Stimulated activated memory B cell treated with anti-CD40 and anti-IgM and Interleukin-4, amounts not matched to agents 10 μg/mL and 1 μg/mL and 100 μg/mL, for 72 hours (primary cell): ENCODE results near the gene PLCL1.
"Not testable (repeated sequence)": the region's sequence is repeated elsewhere in the genome, so short reads cannot be mapped to it uniquely, and the experiment has no call there.

Experiments used
- ATAC-seq: fragments of 150-1000 bp; cut with Tn5 transposase; 2 replicates; pipeline ENCODE4 v1.10.0; 2021
- H3K27ac Mint-ChIP-seq: one replicate; pipeline ENCODE4 v1.8.0; 2022; ENCODE audit warnings: mild to moderate bottlenecking, mixed read lengths
- H3K27me3 Mint-ChIP-seq: one replicate; pipeline ENCODE4 v1.8.0; 2022; ENCODE audit warnings: mixed read lengths
- H3K36me3 Mint-ChIP-seq: one replicate; pipeline ENCODE4 v1.8.0; 2022; ENCODE audit warnings: mixed read lengths
- H3K4me1 Mint-ChIP-seq: one replicate; pipeline ENCODE4 v1.8.0; 2022; ENCODE audit warnings: mixed read lengths
- H3K4me3 Mint-ChIP-seq: one replicate; pipeline ENCODE4 v1.8.0; 2022; ENCODE audit warnings: mild to moderate bottlenecking, moderate library complexity, mixed read lengths
- H3K9me3 Mint-ChIP-seq: one replicate; pipeline ENCODE4 v1.8.0; 2022; ENCODE audit warnings: mixed read lengths

Gene PLCL1

DNA sequence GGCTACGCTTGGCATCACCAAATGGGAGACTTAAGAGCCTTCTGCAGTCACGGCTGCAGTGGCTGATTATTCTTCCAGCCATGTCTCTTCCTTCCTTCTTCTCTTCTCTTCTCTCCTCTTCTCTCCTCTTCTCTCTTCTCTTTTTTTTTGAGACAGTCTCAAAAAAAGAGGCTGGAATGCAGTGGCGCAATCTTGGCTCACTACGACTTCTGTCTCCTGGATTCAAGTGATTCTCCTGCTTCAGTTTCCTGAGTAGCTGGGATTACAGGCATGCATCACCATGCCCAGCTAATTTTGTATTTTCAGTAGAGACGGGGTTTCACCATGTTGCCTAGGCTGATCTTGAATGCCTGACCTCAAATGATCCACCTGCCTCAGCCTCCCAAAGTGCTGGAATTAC, 225.2 kb downstream of the PLCL1 start:
- H3K27me3 Mint-ChIP-seq, H3K36me3 Mint-ChIP-seq, ATAC-seq, H3K27ac Mint-ChIP-seq, H3K9me3 Mint-ChIP-seq, H3K4me3 Mint-ChIP-seq, H3K4me1 Mint-ChIP-seq: not testable (repeated sequence)

DNA sequence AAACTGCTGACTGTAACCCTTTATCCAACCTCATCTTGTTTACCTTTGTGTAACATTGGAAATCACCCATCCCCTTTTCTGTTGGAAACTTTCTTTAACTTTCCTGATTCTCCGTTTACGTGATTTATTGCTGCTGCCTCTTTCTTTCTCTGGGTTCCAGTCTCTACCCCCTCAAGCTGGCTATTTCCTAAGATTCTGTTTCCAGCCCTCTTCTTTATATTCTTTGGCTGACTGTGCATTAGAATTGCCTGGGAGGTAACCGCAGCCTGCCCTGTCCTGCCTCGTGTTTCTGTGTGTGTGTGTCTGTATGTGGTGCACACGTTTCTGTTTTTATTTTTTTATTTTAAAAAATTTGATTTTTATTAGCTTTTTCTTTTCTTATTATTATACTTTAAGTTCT, 229.2 kb downstream of the PLCL1 start:
- ATAC-seq: no peak
- Mint-ChIP-seq H3K9me3 (no peaks in the 10 kb centered on the region), H3K27me3 (no peaks in the 10 kb centered on the region), H3K4me1 (no peaks in the 10 kb centered on the region), H3K36me3 (no peaks in the 10 kb centered on the region), H3K4me3 (no peak overlapping the region), H3K27ac (no peak overlapping the region)

DNA sequence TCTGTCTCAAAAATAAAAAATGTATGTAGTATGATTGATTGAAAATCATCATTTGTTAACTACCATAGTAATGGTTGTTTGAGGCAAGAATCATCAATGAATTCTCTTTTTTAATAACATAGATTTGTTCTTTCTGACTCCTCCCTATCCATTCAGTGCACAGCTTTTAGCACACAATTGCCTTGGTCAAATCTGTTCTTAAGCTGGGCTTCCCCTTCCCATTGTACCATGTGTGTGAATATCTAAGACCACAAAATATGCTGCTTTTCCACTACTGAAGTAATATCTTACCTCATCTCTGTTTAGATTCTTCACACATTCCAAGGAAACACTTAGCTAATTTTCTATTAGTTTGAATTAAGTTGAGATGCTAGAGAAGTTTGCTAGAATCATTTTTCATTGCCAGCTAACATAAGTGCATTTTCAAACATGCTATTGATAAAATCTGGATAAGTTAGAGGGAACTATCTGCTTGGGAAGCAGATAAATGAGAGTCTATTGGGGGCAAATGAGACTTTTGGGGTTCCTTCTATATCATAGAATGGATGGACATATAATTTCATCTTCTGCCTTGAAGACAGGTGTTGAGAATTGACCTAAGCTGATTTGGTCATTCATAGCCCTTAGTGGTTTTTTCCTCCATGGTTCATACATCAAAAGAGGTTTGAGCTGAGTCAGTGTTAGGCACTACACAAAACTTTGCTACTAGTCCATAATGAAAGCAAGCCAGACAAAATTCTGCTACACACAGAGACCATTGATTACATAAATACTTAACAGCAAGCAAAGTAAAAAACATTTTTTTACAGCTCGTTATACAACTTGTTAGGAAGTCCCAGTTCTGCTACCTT, 231.9 kb downstream of the PLCL1 start:
- Mint-ChIP-seq H3K9me3 (peaks cover 5% of the 10 kb centered on the region), H3K27ac (no peak overlapping the region), H3K36me3 (no peaks in the 10 kb centered on the region), H3K4me1 (no peaks in the 10 kb centered on the region), H3K27me3 (no peaks in the 10 kb centered on the region), H3K4me3 (no peak overlapping the region)
- ATAC-seq: no peak

DNA sequence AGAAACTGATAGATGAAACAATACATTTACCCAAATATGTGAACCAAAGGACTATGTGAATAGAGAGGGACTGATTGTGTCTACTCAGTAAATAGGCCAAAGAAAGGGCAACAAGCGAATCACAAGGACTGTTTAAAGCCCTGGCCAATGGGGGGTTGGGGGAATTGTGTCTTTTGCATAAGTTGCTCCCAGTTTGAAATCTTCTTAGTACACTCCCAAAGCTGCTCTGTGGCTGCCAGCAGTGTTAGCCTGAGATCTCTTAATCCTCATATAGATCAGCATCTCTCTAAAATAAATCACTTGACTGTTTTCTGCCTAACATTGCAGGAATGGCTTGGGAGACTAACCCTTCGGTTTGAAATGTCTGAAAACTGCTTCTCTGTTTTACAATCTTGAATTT, 236.4 kb downstream of the PLCL1 start:
- Mint-ChIP-seq H3K36me3 (no peaks in the 10 kb centered on the region), H3K9me3 (peaks cover 5% of the 10 kb centered on the region), H3K4me1 (no peaks in the 10 kb centered on the region), H3K27ac (no peak overlapping the region), H3K27me3 (no peaks in the 10 kb centered on the region), H3K4me3 (no peak overlapping the region)
- no peak for ATAC-seq

DNA sequence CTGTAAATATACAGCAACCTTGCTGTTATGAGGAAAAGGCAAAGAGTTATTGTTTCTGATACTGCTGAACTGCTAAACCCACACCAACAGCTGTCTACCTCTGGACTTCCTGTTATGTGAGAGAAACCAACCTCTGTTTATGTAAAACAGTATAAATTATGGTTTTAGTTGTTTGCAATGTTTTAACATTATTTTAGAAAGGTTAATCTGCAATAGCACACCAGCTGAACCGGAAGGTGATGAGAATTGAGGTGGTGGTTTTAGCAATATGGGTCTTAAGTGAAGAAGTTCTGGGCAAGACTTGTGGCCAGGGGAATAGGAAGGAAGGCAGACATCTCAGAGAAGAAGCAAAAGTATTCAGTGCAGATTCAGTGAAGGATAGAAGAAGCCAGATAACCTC, 237.8 kb downstream of the PLCL1 start:
- H3K4me1 Mint-ChIP-seq: no peaks in the 10 kb centered on the region
- H3K9me3 Mint-ChIP-seq: peaks cover 5% of the 10 kb centered on the region
- H3K36me3 Mint-ChIP-seq: no peaks in the 10 kb centered on the region
- no peak overlapping the region for H3K4me3 Mint-ChIP-seq
- H3K27ac Mint-ChIP-seq: no peak overlapping the region
- no peak for ATAC-seq
- H3K27me3 Mint-ChIP-seq: no peaks in the 10 kb centered on the region

DNA sequence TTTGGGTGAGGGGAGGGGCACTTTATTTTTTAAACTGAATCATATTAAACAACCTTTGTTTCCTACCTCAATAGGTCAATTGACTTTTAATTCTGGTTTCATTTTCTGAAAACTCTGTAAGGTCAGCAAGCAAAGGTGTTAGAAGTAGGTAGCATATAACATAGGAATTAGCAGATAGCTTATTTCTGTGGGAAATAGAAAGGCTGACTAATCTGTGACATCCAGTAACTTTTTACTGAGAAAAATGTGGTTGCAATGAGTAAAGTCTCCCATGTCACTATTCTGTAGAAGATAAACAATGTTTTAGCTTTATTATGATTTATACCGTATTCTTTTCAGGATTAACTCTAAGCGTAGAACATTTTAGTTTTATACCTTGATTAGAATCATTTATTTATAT, 240.4 kb downstream of the PLCL1 start:
- no peak for ATAC-seq
- H3K36me3 Mint-ChIP-seq: no peaks in the 10 kb centered on the region
- H3K27me3 Mint-ChIP-seq: no peaks in the 10 kb centered on the region
- H3K27ac Mint-ChIP-seq: no peak overlapping the region
- H3K4me3 Mint-ChIP-seq: no peak overlapping the region
- peaks cover 3% of the 10 kb centered on the region for H3K9me3 Mint-ChIP-seq
- H3K4me1 Mint-ChIP-seq: no peaks in the 10 kb centered on the region

DNA sequence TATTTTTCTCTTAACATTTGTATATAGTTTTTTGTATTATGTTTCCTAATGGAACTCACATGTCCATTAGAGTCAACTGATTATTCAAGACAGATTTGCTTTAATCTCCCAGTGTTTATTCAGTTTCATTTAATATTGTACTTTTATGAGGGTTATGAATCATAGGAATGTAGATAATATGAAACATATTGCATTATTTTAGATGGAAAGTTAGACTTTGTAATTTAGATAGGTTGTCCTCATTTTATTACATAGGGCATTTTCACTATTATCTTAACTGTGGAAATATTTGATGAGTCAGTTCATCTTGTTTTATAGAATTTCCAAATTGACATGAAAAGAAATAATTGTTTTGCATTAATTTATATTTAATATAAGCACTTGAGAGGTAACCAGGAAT, 240.8 kb downstream of the PLCL1 start:
- Mint-ChIP-seq H3K4me3 (no peak overlapping the region), H3K27me3 (no peaks in the 10 kb centered on the region), H3K9me3 (no peaks in the 10 kb centered on the region), H3K4me1 (no peaks in the 10 kb centered on the region), H3K36me3 (no peaks in the 10 kb centered on the region), H3K27ac (no peak overlapping the region)
- no peak for ATAC-seq

DNA sequence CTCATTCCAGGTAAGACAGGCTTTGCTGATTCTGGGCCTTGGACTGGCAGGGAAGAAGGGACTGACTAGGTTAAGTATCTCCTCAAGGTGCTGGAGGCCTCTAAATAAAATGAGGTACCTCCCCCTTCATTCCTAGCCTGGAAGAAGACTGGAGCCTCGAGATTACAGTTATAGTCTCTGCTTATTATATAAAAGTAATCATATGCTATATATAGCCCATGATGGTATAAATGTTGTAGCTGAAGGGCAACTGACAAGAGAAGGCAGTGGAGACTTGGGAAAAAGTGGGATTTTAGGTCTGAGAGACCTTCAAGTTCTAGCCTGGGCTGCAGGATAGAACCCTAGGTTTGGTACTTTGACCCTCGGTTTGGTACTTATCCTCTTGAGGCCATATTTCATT, 248.3 kb downstream of the PLCL1 start:
- Mint-ChIP-seq H3K27me3 (no peaks in the 10 kb centered on the region), H3K4me1 (no peaks in the 10 kb centered on the region), H3K9me3 (no peaks in the 10 kb centered on the region), H3K27ac (no peak overlapping the region), H3K36me3 (no peaks in the 10 kb centered on the region), H3K4me3 (no peak overlapping the region)
- ATAC-seq: no peak

DNA sequence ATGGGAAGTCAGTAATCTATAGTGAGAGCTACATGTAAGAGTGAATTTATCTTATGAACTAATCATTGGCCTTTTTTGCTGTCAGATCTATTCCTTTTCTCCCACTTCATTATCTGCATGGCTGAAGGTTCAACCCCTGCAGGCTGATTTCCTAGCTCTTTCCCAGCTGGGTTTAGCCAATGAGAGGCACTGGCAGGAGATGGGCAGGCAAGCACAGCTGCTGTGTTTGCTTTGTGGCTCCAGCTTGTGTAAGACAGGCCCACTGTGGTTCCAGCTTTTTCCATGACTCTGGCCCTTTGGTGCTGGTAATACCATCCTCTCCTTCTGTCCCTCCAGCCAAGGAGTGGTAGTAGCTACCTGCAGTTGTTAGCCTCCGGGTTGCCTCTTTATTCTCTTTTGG, 248.8 kb downstream of the PLCL1 start:
- H3K9me3 Mint-ChIP-seq: no peaks in the 10 kb centered on the region
- no peaks in the 10 kb centered on the region for H3K4me1 Mint-ChIP-seq
- H3K27ac Mint-ChIP-seq: no peak overlapping the region
- no peaks in the 10 kb centered on the region for H3K27me3 Mint-ChIP-seq
- no peak for ATAC-seq
- no peak overlapping the region for H3K4me3 Mint-ChIP-seq
- no peaks in the 10 kb centered on the region for H3K36me3 Mint-ChIP-seq

DNA sequence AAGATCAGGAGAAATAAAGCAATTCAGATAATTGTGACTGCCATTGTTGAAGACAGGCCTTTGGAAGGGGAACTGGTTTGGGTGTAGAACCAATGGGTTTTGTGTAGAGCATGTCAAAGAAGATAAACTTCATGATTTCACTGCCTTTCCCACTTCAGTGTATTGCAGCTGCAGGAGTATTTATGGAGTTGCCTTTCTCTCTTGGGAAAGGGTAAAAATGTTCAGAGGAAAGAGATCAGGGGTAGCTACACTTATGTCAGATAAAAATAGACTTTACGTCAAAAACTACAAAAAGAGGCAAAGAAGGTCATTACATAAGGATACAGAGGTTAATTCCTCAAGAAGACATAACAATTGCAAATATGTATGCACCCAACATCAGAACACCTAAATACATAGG, 249.4 kb downstream of the PLCL1 start:
- no peak overlapping the region for H3K27ac Mint-ChIP-seq
- no peaks in the 10 kb centered on the region for H3K36me3 Mint-ChIP-seq
- no peaks in the 10 kb centered on the region for H3K9me3 Mint-ChIP-seq
- H3K4me1 Mint-ChIP-seq: no peaks in the 10 kb centered on the region
- no peak for ATAC-seq
- no peak overlapping the region for H3K4me3 Mint-ChIP-seq
- H3K27me3 Mint-ChIP-seq: no peaks in the 10 kb centered on the region

DNA sequence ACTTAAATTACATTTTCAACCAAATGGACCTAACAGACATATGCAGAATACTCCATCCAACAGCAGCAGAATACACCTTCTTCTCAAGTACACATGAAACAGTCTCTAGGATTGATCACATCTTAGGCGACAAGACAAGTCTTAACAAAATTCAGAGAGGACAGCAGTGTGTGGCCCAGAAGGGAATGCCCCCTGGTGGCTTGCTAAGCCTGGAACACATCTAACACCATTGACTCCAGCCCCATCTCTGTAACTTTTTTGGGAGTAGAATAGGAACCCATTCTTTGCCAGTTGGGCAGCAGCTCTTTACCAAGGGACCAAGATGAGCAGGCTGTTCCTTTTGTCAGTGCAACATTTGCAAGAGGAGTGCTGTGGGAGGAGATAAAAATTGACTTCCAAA, 249.9 kb downstream of the PLCL1 start:
- no peak overlapping the region for H3K27ac Mint-ChIP-seq
- no peaks in the 10 kb centered on the region for H3K9me3 Mint-ChIP-seq
- H3K36me3 Mint-ChIP-seq: no peaks in the 10 kb centered on the region
- no peaks in the 10 kb centered on the region for H3K27me3 Mint-ChIP-seq
- no peak overlapping the region for H3K4me3 Mint-ChIP-seq
- ATAC-seq: no peak
- no peaks in the 10 kb centered on the region for H3K4me1 Mint-ChIP-seq

DNA sequence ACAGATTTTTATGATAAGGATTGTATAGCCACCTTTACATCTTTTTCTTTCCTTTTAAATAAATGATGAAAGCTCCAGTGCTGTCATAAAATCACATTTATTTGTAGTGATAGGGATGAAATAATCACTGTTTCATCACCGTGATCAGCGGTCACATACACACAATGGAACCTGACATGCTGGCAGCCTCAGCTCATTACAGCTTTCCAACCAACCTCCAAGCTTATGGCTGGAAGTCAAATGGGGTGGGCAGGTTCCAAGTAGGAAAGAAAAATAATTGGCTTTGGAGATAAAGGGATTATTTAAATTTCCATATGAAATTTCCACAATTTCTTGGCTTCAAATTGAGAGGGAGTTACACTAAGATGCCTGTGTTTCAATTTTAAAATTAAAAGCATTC, 251.3 kb downstream of the PLCL1 start:
- Mint-ChIP-seq H3K9me3 (no peaks in the 10 kb centered on the region), H3K27ac (no peak overlapping the region), H3K4me3 (no peak overlapping the region), H3K27me3 (no peaks in the 10 kb centered on the region), H3K4me1 (no peaks in the 10 kb centered on the region), H3K36me3 (no peaks in the 10 kb centered on the region)
- ATAC-seq: no peak

DNA sequence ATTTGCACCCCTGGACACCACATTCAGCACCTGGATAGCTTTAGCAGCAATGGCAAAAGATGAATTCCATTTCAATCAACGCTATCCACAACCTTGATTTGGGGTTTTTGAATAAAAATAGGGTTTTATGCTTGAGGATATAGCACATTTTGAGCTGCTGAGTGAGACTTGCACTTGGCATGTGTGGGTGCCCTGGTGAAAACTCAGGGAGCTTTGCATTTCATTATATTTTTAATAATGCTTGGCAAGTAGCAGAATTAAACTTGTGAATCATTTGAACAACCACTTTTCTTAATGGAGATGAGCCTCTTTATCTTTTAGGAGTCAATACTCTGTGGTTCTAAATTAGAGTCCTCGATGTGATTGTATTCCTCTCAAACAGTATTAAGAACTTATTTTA, 252.4 kb downstream of the PLCL1 start:
- Mint-ChIP-seq H3K9me3 (no peaks in the 10 kb centered on the region), H3K36me3 (no peaks in the 10 kb centered on the region), H3K27ac (no peak overlapping the region), H3K4me1 (no peaks in the 10 kb centered on the region), H3K4me3 (no peak overlapping the region), H3K27me3 (no peaks in the 10 kb centered on the region)
- no peak for ATAC-seq

DNA sequence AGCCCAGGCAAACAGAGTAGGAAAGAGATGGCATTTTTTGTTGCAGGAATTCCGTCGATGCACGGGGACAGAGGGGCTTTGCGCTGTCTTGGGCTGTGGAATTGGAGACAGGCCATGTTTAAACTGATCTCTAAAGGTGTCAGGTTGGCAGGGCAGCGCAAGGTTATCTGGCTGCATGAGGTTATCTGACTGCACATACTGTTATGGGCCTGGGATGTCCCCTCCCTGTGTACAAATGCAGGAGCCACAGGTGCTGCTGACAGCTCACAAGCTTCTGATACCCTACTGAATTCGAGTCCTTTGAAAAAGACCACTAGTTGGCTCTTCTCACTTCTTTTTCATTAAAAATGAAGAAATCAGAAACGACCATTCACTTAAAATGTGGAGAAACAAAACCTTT, 255.4 kb downstream of the PLCL1 start:
- no peaks in the 10 kb centered on the region for H3K36me3 Mint-ChIP-seq
- no peaks in the 10 kb centered on the region for H3K4me1 Mint-ChIP-seq
- H3K4me3 Mint-ChIP-seq: no peak overlapping the region
- H3K9me3 Mint-ChIP-seq: no peaks in the 10 kb centered on the region
- ATAC-seq: no peak
- no peaks in the 10 kb centered on the region for H3K27me3 Mint-ChIP-seq
- H3K27ac Mint-ChIP-seq: no peak overlapping the region

DNA sequence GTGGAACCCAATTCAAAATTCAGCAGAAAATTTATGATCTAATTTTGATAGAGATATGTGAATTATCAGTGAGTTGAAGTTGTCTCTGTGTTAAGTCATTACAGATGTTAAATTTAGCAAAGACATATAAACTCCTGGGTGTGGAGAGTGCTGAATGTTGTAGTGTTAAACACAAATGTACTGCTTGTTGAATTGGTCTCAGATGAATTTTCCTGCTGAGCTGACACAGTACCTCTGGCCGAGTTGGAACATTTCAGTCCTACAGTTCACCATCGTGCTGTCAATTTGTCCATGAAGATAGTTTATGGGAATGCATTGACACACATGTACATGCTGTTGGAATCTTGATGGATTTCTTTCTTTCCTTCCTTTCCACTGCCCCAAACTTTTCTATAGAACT, 255.9 kb downstream of the PLCL1 start:
- no peaks in the 10 kb centered on the region for H3K9me3 Mint-ChIP-seq
- H3K27ac Mint-ChIP-seq: no peak overlapping the region
- no peaks in the 10 kb centered on the region for H3K4me1 Mint-ChIP-seq
- no peak overlapping the region for H3K4me3 Mint-ChIP-seq
- no peaks in the 10 kb centered on the region for H3K27me3 Mint-ChIP-seq
- no peak for ATAC-seq
- H3K36me3 Mint-ChIP-seq: no peaks in the 10 kb centered on the region

DNA sequence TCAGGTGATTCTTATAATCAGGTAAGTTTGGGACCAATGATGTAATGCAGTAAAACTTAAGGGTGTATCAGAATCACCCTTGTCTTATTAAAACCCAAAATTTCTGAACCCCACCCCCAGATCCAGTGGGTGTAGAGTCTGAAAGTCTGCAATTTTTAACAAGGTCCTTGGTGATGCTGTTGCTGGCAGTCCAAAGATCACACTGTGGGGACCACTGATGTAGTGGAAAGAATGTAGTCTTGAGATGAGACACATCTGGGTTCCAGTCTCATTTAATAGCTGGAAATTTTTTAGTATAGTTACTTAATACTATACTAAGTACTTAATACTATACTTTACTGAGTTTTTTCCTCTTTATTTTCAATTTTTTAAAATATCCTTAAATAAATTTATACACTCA, 258.4 kb downstream of the PLCL1 start:
- Mint-ChIP-seq H3K27ac (no peak overlapping the region), H3K4me3 (no peak overlapping the region), H3K36me3 (no peaks in the 10 kb centered on the region), H3K9me3 (no peaks in the 10 kb centered on the region), H3K27me3 (no peaks in the 10 kb centered on the region), H3K4me1 (no peaks in the 10 kb centered on the region)
- ATAC-seq: peak; percentile 27

DNA sequence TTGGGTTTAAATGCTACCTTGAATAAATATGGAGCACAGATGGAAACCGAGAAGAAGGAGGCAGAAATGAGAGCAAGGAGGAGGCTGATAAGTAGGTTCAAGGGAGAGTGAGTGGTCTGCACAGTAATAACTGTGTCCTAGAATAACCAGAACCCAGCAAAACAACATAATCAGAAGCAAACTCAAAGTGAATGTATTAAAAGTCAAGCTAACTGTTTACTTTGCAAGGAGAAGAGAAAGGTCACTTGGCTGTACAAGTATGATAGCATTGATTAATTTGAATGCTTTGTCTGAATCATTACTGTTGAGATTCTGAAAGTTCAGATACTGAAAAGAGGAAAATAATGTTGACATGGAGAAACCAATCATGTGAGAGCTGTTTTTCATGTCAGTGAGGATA, 258.8 kb downstream of the PLCL1 start:
- H3K27ac Mint-ChIP-seq: no peak overlapping the region
- H3K4me1 Mint-ChIP-seq: no peaks in the 10 kb centered on the region
- H3K36me3 Mint-ChIP-seq: no peaks in the 10 kb centered on the region
- H3K4me3 Mint-ChIP-seq: no peak overlapping the region
- H3K27me3 Mint-ChIP-seq: no peaks in the 10 kb centered on the region
- H3K9me3 Mint-ChIP-seq: no peaks in the 10 kb centered on the region
- no peak for ATAC-seq
